HG03025 (cell line): ENCODE data around the gene MLPH.

Experiments used
- ATAC-seq: cut with Tn5 transposase; IDR thresholded peaks from one replicate; pipeline ENCODE4 v1.9.1; 2021; ENCODE audit warnings: mild to moderate bottlenecking, moderate library complexity; ENCODE audit not compliant: unreplicated experiment, low FRiP score

The MLPH gene

DNA sequence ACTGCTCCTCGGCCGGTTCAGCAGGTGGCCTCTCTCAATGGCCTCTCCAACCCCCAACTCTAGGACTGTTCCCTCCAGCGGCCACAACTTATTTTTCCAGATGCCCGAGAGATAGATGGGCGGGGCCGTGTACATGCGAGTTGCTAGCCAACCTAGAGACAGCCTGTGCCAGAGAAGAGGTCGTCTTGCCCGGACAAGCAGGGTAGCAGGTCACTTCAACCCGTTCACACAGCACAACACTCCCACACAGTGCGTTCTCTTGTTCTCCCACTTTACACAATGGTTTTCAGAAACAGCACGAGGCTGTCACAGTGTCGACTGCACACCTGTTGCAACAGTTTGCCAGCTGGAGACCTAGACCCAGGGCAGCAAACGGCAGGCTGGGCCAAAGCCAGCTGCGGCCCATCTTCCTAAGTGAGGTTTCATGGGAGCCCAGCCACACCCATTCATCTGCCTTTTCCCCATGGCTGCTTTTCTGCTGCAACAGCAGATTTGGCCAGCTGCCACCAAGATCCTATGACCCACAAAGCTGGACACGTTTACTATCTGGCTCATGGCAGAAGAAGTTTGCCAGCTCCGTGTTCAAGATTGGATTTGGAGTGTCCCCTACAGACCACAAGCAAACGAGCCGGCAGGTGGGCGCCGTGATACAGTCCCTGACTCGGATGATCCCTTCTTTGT is 72.0 kb downstream of the MLPH start:
- no peak for ATAC-seq

DNA sequence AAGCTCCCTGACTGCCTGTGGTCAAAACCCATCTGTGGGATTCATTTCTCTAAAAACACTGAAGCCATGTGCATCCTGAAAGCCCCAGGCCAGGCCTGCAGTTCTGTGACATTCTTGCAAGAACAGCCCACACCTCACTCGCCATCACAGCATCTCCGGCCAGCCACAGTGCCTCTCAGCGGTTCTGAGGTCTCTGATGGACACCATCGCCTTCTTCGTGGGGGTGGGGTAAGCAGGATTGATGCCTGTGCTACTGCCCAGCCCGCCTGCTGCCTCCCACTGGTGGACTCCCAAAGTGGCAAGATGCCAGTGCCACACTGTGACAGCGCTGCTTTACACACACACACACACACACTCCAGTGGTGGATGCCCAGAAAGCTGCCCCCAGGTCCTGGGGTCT is 74.2 kb downstream of the MLPH start:
- ATAC-seq = no peak

DNA sequence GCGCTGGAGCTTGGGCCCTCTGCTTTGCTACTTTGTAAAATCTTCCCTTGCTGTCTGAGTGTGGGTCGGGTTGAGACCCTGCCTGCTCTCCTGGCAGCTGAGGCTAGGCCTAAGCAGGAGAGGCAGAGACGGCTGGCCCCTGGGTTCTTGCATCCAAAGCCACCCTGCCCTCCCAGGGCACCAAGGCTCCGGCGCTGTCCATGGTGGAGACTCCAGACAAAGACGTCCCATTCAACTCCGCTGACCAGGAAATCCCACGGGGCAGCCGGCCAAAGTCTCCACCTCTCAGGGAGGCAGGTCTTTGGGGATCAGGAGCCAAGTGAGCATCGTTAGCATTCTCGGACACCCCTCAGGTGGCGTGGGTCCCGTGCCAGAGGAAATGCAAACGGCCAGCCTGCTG is 76.8 kb downstream of the MLPH start:
- no peak for ATAC-seq

DNA sequence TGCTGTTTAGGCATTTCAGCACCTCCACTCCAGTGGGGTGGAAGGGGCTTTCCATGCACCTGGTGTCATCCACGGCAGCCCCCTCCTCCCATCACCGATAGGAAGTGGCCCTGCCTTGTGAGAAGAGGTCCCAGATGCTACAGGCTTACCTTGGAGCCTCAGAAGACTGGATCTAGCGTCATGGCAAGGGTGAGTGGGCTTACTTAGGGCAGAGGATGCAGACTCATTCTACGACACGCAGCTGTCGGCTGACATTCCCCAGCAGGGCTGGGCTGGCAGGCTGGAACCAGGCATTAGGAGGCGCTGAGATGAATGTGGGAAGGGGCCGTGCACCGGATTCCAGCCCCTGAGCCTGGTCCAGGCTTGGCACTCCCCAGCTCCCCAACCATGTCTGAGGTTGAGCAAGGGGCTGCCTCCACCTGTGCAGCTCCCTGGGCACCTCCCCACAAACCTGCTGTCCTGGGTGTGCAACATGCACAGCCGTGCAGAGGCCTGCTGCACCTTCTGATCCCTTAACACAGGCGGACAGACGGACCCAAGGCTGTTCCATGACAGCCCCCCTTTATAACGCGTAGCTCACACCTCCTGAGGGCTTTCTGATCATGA is 77.6 kb downstream of the MLPH start:
- no peak for ATAC-seq

DNA sequence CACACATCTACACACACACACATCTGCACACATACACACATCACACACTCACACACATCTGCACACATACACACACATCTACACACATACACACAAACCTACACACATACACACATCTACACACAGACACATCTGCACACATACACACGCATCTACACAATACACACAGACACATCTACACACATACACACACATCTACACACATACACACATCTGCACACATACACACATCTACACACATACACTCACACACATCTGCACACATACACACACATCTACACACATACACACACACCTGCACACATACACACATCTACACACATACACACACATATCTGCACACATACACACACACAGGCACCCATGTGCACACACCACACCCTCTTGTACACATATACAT is 78.9 kb downstream of the MLPH start:
- no peak for ATAC-seq

DNA sequence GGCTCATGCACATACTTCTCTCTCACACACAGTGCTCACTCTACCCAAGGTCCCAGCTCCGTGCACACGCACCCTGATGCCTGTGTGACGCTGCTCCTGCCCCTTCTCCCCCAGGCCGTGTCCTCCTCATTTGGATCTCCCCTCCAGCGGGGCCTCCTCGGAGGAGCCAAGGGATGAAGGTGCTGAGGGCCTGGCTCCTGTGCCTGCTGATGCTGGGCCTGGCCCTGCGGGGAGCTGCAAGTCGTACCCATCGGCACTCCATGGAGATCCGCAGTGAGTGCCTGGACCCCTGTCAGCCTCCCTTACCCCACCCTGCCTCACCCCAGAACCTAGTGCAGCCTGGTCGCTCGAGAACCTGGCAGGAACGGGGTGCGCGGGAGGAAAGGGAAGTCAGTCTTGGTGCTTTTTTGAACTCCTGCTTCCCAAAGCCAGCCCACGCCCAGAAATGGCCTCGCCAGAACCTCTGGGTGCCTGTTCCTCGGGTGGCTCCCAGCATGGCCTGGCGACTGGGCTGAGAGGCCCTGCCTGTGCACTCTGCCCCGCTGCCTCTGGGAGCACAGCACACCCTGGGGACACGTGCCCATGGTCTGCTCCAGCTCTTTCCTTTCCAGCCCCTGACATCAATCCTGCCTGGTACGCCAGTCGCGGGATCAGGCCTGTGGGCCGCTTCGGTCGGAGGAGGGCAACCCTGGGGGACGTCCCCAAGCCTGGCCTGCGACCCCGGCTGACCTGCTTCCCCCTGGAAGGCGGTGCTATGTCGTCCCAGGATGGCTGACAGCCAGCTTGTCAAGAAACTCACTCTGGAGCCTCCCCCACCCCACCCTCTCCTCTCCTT is 79.6 kb downstream of the MLPH start, which contains the start of gene PRLH:
PRLH (plus strand) TSS at position 174 of the 835 bp plus-strand sequence; CDS start at position 174, 0 bp downstream.
- ATAC-seq = no peak

DNA sequence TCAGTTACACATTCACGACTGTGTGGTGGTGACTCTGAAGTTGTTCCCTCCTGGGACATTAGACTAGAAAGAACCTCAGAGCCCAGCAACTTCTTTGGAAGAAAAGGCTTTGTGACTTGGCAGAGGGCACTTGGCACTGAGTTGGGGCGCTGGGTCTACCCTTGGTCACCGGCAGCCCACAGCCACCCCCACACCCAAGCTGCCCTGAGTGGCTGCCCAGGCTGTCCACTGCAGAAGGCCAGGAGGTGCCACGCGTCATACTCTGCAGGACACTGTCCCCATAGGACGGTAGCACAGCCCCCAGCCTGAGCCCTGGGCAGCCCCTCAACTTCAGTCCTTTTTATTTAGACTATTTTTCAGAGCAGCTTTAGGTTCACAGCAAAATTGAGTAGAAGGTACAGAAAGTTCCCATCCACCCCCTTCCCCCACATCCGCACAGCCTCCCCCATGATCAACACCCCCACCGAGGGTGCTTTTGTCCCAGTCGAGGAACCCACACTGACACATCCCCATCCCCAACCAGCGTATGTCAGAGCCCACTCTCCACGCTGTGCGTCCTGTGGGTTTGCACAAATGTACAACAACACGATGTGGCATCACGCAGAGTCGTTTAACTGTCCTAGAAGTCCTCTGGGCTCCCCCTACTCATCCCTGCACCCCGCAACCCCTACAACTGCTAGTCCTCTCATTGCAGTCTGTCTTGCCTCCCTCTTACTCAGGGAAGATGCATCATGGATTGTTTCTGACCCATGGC is 80.4 kb downstream of the MLPH start:
- ATAC-seq = no peak

DNA sequence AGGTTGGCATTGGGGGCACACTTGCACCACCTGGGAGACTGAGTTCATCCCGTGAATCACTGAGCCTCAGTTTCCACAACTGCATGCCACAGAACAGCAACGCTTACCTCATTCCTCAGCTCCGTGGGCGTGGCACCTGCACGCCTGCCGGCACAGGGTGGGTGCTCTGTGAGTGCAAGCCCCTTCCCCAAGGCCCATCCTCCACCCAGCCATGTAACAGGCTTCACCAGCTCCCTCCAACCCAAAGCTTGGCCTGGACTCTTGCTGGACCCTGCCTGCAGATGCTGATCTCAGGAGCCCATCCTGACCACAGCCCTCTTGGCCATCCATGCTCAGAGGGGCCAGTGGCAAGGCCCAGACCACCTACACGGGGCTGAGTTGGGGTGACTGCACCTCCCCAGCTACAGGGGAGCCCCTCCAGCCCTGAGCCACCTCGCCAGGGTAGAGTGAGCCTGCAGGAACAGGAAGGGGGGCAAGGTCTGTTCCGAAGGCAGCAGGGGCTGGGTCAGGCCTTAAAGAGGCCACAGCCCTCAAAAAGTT is 81.1 kb downstream of the MLPH start:
- no peak for ATAC-seq

DNA sequence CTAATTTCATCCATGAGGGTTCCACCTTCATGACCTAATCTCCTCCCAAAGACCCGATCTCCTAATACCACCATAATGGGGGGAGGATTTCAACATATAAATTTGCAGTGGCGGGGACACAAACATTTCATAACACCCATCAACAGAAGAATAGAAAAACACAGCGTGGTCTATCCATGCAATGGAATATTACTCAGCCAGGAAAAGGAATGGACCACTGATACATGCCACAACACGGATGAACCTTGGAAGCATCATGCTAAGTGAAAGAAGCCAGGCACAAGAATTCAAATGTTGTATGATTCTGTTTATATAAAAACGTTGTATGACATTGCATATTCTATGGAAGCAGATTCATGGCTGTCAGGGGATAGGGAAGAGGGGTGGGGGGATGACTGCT is 82.0 kb downstream of the MLPH start:
- ATAC-seq = no peak

DNA sequence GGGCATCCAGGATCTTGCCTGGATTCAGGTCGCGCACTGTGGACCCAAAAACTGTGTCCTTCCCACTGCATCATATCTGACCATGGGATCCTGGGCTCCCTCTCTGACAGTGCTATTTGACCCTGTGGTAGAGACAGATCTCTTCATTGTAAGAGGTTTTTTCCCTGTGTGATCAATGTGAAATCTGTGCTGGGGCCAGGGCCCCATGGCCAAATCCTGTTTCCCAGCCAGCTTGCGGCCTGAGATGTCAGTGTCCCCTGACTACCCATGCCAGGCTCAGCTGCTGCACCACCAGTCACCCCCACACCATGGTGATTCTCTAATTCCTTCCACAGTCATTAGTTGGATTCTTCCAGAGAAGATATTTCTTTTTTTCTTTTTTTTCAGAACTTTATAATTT is 82.8 kb downstream of the MLPH start:
- no peak for ATAC-seq

DNA sequence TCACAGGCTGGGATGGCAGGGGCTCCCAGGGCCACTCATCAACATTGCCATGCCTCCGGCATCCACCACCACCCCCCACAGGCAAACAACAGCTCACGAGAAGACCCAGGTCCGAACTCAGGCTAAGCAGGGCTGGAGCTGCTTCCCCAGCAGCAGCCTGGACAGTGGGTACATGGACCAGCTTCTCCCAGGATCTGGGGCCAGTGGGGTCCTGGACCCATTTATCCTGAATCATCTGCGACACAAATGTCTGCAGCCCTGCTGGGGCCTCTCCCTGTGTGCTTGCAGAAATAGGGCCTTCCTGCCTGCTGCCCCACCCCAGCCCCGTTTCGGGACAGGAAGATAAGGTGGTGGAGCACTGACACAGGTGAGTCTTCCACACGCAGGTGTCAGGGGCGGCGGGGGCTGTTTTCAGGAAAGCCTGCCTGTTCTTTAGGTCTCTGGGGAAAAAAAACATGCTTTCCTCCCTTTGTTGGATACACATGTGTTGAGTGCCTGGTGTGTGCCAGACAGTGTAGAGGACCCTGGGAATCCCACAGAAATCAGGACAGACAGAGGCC is 83.8 kb downstream of the MLPH start:
- ATAC-seq = no peak

DNA sequence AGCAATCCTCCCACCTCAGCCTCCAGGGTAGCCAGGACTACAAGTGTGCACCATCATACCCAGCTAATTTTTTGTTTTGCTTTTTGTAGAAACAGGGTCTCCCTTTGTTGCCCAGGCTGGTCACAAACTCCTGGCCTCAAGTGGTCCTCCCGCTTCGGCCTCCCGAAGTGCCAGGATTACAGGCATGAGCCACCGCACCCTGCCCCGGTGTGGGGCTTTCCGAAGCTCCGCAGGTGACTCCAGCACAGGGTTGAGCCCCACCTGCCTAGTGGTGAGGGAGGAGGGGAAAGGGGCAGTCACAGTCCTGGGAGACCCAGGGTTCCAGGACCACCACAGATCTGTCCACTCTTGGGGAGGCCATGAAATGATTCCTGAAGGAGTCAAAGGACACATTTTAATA is 84.5 kb downstream of the MLPH start:
- ATAC-seq = no peak

DNA sequence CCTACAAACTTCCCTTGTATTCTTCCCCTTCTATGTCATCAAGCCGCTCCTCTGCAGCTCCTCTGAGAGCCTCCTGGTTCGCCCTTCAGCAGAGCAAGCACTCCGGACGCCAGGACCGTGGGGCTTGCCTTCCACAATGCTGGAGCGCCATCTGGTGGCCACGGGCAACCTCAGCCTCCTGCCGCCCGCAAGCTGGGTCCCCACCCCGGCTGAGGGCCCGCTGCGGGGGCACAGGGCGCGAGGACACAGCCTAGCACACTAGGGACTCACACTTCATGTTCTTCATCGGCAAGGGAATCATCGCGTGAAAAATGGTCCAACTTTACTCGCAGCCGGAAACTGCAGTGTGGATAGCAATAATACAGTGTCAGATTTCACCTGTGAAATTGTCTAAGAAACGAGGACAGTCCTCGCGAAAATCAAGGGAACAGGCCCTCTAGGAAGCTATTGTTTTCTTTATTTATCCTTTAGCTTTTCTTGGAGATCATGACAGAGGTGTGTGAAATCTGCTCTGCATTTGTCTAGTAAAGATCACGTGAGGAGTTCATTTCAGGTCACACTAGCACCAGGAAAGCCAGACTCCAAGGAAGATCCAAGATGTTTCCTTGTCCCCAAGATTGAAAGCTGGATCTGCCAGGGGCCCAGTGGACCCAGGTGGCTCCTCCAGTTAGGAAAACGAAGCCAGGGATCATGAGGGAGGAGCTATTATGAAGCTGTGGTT is 85.1 kb downstream of the MLPH start:
- ATAC-seq = no peak

DNA sequence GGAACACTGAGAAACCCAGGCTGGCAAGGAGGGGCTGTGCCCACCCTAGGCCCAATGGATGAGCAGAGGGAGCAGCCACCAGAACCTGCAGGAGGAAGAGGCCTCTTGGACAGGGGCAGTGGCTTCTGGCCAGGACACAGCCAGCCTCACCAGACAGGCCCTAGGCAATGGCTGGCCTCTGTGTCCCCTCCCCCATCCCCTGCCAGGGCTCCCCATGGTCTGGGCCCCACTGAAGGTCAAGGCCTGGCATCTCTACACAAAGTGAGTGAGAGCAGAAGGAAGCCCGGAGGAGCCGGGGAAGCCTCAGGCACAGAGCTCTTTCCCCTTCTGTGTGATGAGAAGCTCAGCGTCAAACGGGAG is 85.7 kb downstream of the MLPH start:
- ATAC-seq = no peak

DNA sequence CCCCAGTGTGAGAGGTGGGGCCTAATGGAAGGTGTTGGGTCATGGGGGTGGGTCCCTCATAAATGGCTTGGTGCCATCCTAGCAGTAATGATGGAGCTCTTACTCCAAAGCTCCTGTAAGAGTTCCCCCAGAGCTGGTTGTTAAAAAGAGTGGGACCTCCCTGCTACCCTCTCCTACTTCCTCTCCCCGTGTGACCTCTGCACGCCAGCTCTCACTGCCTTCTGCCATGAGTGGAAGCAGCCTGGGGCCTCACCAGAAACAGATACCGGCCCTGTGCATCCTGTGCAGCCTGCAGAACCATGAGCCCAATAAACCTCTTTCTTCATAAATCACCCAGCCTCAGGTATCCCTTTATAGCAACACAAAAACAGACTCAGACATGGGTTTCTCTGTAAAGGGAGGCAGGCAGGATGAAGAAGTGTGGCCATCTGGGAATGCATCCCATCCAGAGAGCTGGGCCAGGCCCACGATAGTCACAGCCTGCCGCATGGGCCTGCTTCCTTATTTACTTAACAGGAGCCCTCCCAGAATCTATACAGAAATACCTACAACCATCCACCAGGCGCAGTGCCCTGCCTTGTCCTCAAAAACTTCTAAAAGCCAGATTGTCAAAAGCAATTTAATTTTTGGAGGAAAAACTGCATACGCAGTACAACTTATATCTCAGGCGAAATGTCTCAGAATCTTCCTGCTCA is 86.8 kb downstream of the MLPH start:
- ATAC-seq = no peak

DNA sequence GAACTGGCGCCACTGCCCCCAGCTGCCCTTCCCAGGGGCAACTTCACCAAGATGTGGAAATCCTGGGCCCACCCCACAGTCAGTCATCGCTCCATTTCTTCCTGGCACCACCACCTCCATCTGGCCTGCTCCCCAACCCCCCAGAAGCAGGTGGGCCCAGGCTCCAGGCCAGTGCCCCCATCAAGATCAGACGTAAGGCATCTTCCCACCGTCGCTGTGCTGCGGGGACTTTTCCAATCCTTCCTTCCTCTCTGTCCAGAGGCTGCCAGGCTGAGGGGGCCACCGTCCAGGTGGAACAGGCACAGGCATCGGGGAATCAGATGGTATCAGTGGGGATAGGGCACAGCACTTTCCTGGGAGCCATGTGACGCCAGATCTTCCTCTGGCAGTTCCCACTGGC is 87.4 kb downstream of the MLPH start:
- no peak for ATAC-seq

DNA sequence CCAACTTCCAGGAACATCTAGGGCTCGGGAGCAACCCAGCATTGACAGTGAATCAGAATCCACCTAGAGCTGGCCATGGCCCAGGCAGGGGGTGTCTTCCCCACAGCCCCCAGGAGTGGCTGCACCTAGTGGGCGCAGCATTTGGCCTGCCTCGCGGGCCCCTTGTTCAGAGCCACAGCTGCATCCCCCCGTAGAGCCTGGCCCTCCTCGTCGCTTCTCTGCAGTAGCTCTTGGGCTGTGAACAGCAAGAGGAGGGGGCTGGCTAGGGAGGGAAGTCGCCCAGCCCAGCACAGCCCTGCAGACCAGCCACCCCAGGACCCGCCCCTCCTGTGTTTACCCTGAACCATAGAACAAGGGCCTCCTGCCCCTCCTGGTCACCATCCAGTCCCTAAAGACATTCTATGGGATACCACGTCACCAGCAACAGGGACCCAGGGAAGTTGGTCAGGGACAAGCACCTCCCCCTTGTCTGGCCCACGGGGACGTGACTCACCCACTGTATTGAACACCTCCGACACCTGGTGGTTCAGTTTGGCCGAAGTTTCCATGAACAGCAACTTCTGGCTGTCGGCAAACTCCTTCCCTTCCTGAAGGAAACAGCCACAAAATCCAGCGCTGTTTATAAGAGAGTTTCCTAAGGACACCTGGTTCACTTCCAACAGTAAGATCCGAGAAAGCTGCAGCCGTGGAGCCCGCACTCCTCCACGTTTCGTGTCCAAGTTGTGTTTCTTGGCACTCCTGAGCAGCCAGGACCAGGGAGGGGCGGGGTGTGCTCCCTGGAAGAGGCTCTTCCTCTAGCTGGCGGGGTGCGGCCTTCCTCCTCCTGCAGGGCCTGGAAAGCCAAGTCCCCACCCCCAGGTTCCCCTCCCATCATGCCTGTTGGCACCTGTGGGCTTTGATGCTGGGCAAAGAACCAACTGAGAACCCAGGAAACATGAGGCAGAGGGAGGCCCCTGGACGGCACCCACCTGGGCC is 88.1 kb downstream of the MLPH start:
- ATAC-seq = no peak
